H1 (cell line): ENCODE measurements around the gene CHRM3. TPM values are rescaled to one million over a fixed set of nuclear protein-coding genes. Genes with fewer than 3 reads are reported as not detected.

ENCODE experiments used
- CTCF ChIA-PET: fragments of 300-600 bp; sonication (Branson Sonifier 250); formaldehyde crosslinking; loops from one replicate; lab custom pipeline; 2021; ENCODE audit not compliant: partially characterized antibody; lab: Charles Lee
- POLR2A ChIA-PET: fragments of 300-600 bp; sonication (Branson Sonifier 250); formaldehyde crosslinking; loops from one replicate; lab custom pipeline; 2021; ENCODE audit warnings: inconsistent platforms; ENCODE audit not compliant: partially characterized antibody; lab: Charles Lee
- DNase-seq, 2 experiments: peaks; one replicate each; pipeline versions ENCODE4 v3.0.0 to v3.0.0-alpha.2; 2010 to 2022; ENCODE audit warnings: low spot score in 2 of 2, low read depth in 1 of 2, mixed read lengths in 1 of 2
- FAIRE-seq: peaks from 2 replicates; lab custom pipeline; 2011; peaks lifted over from hg19 to GRCh38; lab: Jason Lieb, UNC
- H2AFZ ChIP-seq: 2 replicates; pipeline ENCODE4 v1.8.1; 2012; ENCODE audit warnings: low read length, inconsistent platforms
- H2AK5ac ChIP-seq: 2 replicates; pipeline ENCODE4 v1.6.1; 2013; ENCODE audit warnings: low read depth, low read length
- H2BK120ac ChIP-seq: replicated peaks from 2 replicates; pipeline ENCODE3; 2013; ENCODE audit warnings: low read depth, low read length, inconsistent platforms
- H2BK12ac ChIP-seq: 2 replicates; pipeline ENCODE4 v1.6.1; 2013; ENCODE audit warnings: low read depth, low read length
- H2BK15ac ChIP-seq: 2 replicates; pipeline ENCODE4 v1.6.1; 2013; ENCODE audit warnings: low read length
- H2BK20ac ChIP-seq: 2 replicates; pipeline ENCODE4 v1.6.1; 2013; ENCODE audit warnings: low read length
- H2BK5ac ChIP-seq: 2 replicates; pipeline ENCODE4 v1.6.1; 2013; ENCODE audit warnings: low read depth, low read length
- H3K14ac ChIP-seq: 2 replicates; pipeline ENCODE4 v1.6.1; 2013; ENCODE audit warnings: inconsistent platforms; ENCODE audit not compliant: insufficient read length
- H3K18ac ChIP-seq: 2 replicates; pipeline ENCODE4 v1.6.1; 2013; ENCODE audit warnings: low read length; ENCODE audit errors: extremely low read depth
- H3K23ac ChIP-seq: 2 replicates; pipeline ENCODE4 v1.6.1; 2013; ENCODE audit warnings: inconsistent platforms; ENCODE audit not compliant: insufficient read length
- H3K23me2 ChIP-seq: 2 replicates; pipeline ENCODE4 v1.6.1; 2013; ENCODE audit warnings: low read depth, low read length
- H3K27ac ChIP-seq: 2 replicates; pipeline ENCODE4 v1.6.1; 2011; ENCODE audit warnings: low read depth, low read length, inconsistent platforms
- H3K27me3 ChIP-seq, 4 experiments: replicated peaks in 1 of 4; 1 replicate in 1 of 4; 2 replicates in 3 of 4; pipeline versions ENCODE4 v1.6.1 to v1.8.1; 2011 to 2013; ENCODE audit warnings: low read length in 3 of 4, mild to moderate bottlenecking in 3 of 4, inconsistent platforms in 2 of 4, mixed read lengths in 2 of 4, moderate library complexity in 1 of 4; ENCODE audit not compliant: control insufficient read depth in 3 of 4, insufficient read depth in 3 of 4; ENCODE audit errors: extremely low read depth in 1 of 4
- H3K36me3 ChIP-seq, 4 experiments: 2 replicates each; pipeline versions ENCODE4 v1.6.1 to v1.8.1; 2011 to 2013; ENCODE audit warnings: mild to moderate bottlenecking in 4 of 4, low read length in 3 of 4, moderate library complexity in 2 of 4, control low read depth in 1 of 4, inconsistent platforms in 1 of 4; ENCODE audit not compliant: insufficient read depth in 4 of 4, control insufficient read depth in 2 of 4
- H3K4ac ChIP-seq: replicated peaks from 2 replicates; pipeline ENCODE3; 2013; ENCODE audit warnings: low read length, low read depth, mixed read lengths, inconsistent platforms; ENCODE audit not compliant: insufficient read length
- H3K4me1 ChIP-seq, 4 experiments: replicated peaks in 1 of 4; 1 replicate in 1 of 4; 2 replicates in 3 of 4; pipeline versions ENCODE4 v1.6.1 to v1.8.1; 2011 to 2013; ENCODE audit warnings: low read length in 3 of 4, inconsistent platforms in 2 of 4, mixed read lengths in 1 of 4; ENCODE audit not compliant: insufficient read depth in 4 of 4, control insufficient read depth in 3 of 4
- H3K4me2 ChIP-seq, 2 experiments: 2 replicates each; pipeline versions ENCODE4 v1.6.1 to v1.8.1; 2011 to 2013; ENCODE audit warnings: low read depth in 2 of 2, low read length in 2 of 2, control low read depth in 1 of 2, inconsistent platforms in 1 of 2, mild to moderate bottlenecking in 1 of 2; ENCODE audit not compliant: insufficient read depth in 1 of 2
- H3K4me3 ChIP-seq, 4 experiments: fragments of 200-600, 300-600 bp in 1 of 4; sonication (generic), shearing (Covaris generic), sonication (Bioruptor Twin) in 1 of 4; 2 replicates each; pipeline versions ENCODE4 v1.5.1 to v1.8.1; 2011 to 2016; ENCODE audit warnings: low read length in 4 of 4, low read depth in 3 of 4, control low read depth in 2 of 4, inconsistent platforms in 2 of 4, mild to moderate bottlenecking in 2 of 4, mixed read lengths in 1 of 4, moderate library complexity in 1 of 4; ENCODE audit not compliant: insufficient read depth in 2 of 4; ENCODE audit errors: extremely low read depth in 1 of 4
- H3K56ac ChIP-seq: replicated peaks from 2 replicates; pipeline ENCODE3; 2013; ENCODE audit warnings: low read depth, mild to moderate bottlenecking, mixed read lengths, low read length, inconsistent platforms; ENCODE audit not compliant: insufficient read length
- H3K79me1 ChIP-seq: 2 replicates; pipeline ENCODE4 v1.6.1; 2013; ENCODE audit warnings: low read depth, low read length, control low read depth
- H3K79me2 ChIP-seq, 2 experiments: 2 replicates each; pipeline versions ENCODE4 v1.6.1 to v1.8.1; 2012 to 2013; ENCODE audit warnings: low read length in 2 of 2, mild to moderate bottlenecking in 2 of 2, inconsistent platforms in 1 of 2; ENCODE audit not compliant: insufficient read depth in 2 of 2, control insufficient read depth in 1 of 2
- H3K9ac ChIP-seq, 4 experiments: replicated peaks in 1 of 4; 1 replicate in 1 of 4; 2 replicates in 3 of 4; pipeline versions ENCODE4 v1.6.1 to v1.8.1; 2011 to 2013; ENCODE audit warnings: low read depth in 3 of 4, low read length in 3 of 4, control low read depth in 2 of 4, mild to moderate bottlenecking in 2 of 4, moderate library complexity in 2 of 4, inconsistent platforms in 1 of 4; ENCODE audit errors: extremely low read depth in 1 of 4
- H3K9me3 ChIP-seq, 2 experiments: 2 replicates each; pipeline versions ENCODE4 v1.6.1 to v1.8.1; 2012 to 2013; ENCODE audit warnings: mild to moderate bottlenecking in 2 of 2, moderate library complexity in 2 of 2, control low read depth in 1 of 2, inconsistent platforms in 1 of 2, low read depth in 1 of 2, low read length in 1 of 2, mixed read lengths in 1 of 2; ENCODE audit not compliant: insufficient read depth in 2 of 2
- H4K20me1 ChIP-seq, 2 experiments: replicated peaks in 1 of 2; 2 replicates each; pipeline versions ENCODE3 to v1.8.1; 2011 to 2013; ENCODE audit warnings: inconsistent platforms in 2 of 2, low read length in 2 of 2, mild to moderate bottlenecking in 1 of 2; ENCODE audit not compliant: insufficient read depth in 2 of 2, control insufficient read depth in 1 of 2
- H4K5ac ChIP-seq: 2 replicates; pipeline ENCODE4 v1.6.1; 2013; ENCODE audit warnings: low read length, low read depth, mixed read lengths, inconsistent platforms; ENCODE audit not compliant: insufficient read length
- H4K8ac ChIP-seq: 2 replicates; pipeline ENCODE4 v1.8.0; 2013; ENCODE audit warnings: mild to moderate bottlenecking, moderate library complexity, low read length, inconsistent platforms; ENCODE audit not compliant: insufficient read depth; ENCODE audit errors: extremely low read depth
- H4K91ac ChIP-seq: replicated peaks from 2 replicates; pipeline ENCODE3; 2013; ENCODE audit warnings: low read length, mixed read lengths, inconsistent platforms; ENCODE audit not compliant: insufficient read length
- ASH2L ChIP-seq: fragments of 200-600, 300-600 bp; sonication (generic); IDR thresholded peaks from one replicate; pipeline ENCODE4 v1.7.1; 2017; ENCODE audit warnings: low read length
- CBX5 ChIP-seq: fragments of 300-800, 300-1000 bp; sonication (generic); IDR thresholded peaks from 2 replicates; pipeline ENCODE4 v1.7.1; 2016; ENCODE audit warnings: antibody characterized with exemption, low read length, low read depth
- CBX8 ChIP-seq: fragments of 300-800, 300-1000 bp; sonication (generic); IDR thresholded peaks from 2 replicates; pipeline ENCODE4 v1.7.1; 2016; ENCODE audit warnings: low read depth, low read length, borderline replicate concordance
- EZH2 ChIP-seq: fragments of 200-600 bp; sonication (generic); IDR thresholded peaks from 2 replicates; pipeline ENCODE4 v1.7.1; 2012; ENCODE audit warnings: low read depth, mild to moderate bottlenecking, moderate library complexity, low read length, inconsistent platforms; ENCODE audit not compliant: severe bottlenecking
- FOSL1 ChIP-seq: IDR thresholded peaks from 2 replicates; pipeline ENCODE4 v1.6.1; 2011; ENCODE audit warnings: mild to moderate bottlenecking, low read depth, low read length, moderate library complexity; ENCODE audit not compliant: insufficient read depth
- KDM1A ChIP-seq: fragments of 200-600, 300-600 bp; sonication (generic); IDR thresholded peaks from 2 replicates; pipeline ENCODE4 v1.7.1; 2016; ENCODE audit warnings: mild to moderate bottlenecking, low read length, borderline replicate concordance
- MAFK ChIP-seq: IDR thresholded peaks from 2 replicates; pipeline ENCODE4 v1.6.1; 2012; ENCODE audit warnings: low read depth, mild to moderate bottlenecking, improper control_type of control experiment, low read length
- NANOG ChIP-seq: IDR thresholded peaks from 2 replicates; pipeline ENCODE4 v1.6.1; 2011; ENCODE audit warnings: low read length, low read depth, mild to moderate bottlenecking, inconsistent platforms; ENCODE audit not compliant: insufficient read depth, poor library complexity, severe bottlenecking
- RFX5 ChIP-seq: IDR thresholded peaks from 2 replicates; pipeline ENCODE4 v1.6.1; 2011; ENCODE audit warnings: low read depth, low read length, improper control_type of control experiment, borderline replicate concordance
- SIRT6 ChIP-seq: IDR thresholded peaks from one replicate; pipeline ENCODE4 v1.7.1; 2012; ENCODE audit warnings: low read length, inconsistent platforms
- SP2 ChIP-seq: IDR thresholded peaks from 2 replicates; pipeline ENCODE4 v1.6.1; 2012; ENCODE audit warnings: mild to moderate bottlenecking, low read length, inconsistent platforms
- TEAD4 ChIP-seq: IDR thresholded peaks from 2 replicates; pipeline ENCODE4 v1.6.1; 2012; ENCODE audit warnings: low read depth, low read length, inconsistent platforms, mixed read lengths
- WGBS, 2 experiments: shearing (Covaris generic) in 1 of 2; methylation state at CpG; one replicate each; pipeline versions ENCODE4 v1.1.6 to v1.1.7; 2013 to 2015; ENCODE audit warnings: low lambda C conversion rate in 2 of 2, mixed read lengths in 2 of 2, inconsistent platforms in 1 of 2, low coverage in 1 of 2, missing lambda C conversion rate in 1 of 2; ENCODE audit not compliant: insufficient replicate concordance in 2 of 2, insufficient coverage in 1 of 2, insufficient read length in 1 of 2; ENCODE audit errors: extremely low coverage in 1 of 2, missing lambda C conversion rate in 1 of 2; 5-methylcytosine and 5-hydroxymethylcytosine counted together
- polyA plus RNA-seq, 7 experiments: library from polyadenylated mRNA; depleted of rRNA in 3 of 7; stranded (reverse) in 5 of 7; unstranded in 2 of 7; fragments of >200 nt in 5 of 7; fragments of 200-250 nt in 2 of 7; gene quantifications; 1 replicate in 5 of 7; 2 replicates in 1 of 7; 4 replicates in 1 of 7; pipeline versions ENCODE4 v1.2.1 to v1.2.3, GENCODE V29; 2011 to 2013; ENCODE audit warnings: missing spikeins in 2 of 7, mixed read lengths in 2 of 7
- total RNA-seq: library from RNA; stranded (reverse); fragmentation: NEBNext Ultra II Directional; extraction: Animal tissue kit (Norgen Biotek cat#: 25700); gene quantifications from 2 replicates; pipeline ENCODE4 v1.2.1, GENCODE V29; 2021

Gene CHRM3
- total and polyA plus RNA-seq, 2 of the 8 experiments (the other 6 are each of a cell fraction or from before 2014, with no cell fraction given): 3.3 to 5.0 TPM

DNA sequence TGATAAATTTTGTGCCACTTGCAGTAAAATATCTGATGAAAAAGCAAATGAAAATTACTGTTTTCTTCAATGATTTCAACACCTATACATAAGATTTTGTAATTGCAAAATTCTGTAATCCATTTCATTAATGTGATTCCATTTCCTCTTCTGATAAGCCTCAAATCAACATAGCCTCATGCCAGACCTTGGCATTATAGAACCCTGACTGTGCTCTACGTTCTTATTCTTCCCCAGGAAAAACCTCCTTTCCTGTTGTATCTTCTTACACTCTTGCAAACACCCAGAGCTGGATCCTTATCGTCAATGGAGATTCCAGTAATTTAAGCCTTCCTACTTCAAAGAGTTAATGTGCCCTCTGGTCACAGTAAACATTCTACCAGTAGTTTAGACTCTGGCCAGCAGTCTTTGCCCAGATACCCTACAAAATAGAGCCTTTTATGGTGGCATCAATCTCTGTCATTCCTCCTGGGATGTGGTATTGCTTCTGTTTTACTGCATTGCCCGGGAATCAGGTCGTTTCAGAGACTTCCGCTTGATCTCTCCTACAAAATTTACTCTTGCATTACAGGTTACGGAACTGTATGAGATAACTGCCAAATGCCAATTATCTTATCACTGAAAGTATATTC lies 48.5 kb upstream of the CHRM3 start:
- Histone ChIP-seq H3K79me2 (no peaks in the 10 kb centered on the region), H3K56ac (no peak overlapping the region), H3K4me3 (no peak overlapping the region), H2BK20ac (no peak overlapping the region), H3K79me1 (no peaks in the 10 kb centered on the region), H3K4me2 (no peak overlapping the region), H3K14ac (no peak overlapping the region), H3K9ac (no peak overlapping the region), H3K27ac (no peak overlapping the region), H3K23ac (no peak overlapping the region), H2AFZ (no peak overlapping the region), H4K20me1 (no peaks in the 10 kb centered on the region), H2BK15ac (no peak overlapping the region), H4K5ac (no peak overlapping the region), H4K91ac (no peak overlapping the region), H3K9me3 (no peaks in the 10 kb centered on the region), H3K4me1 (no peaks in the 10 kb centered on the region), H3K23me2 (no peaks in the 10 kb centered on the region), H3K36me3 (no peaks in the 10 kb centered on the region), H2BK5ac (no peak overlapping the region), H4K8ac (no peak overlapping the region), H3K27me3 (no peaks in the 10 kb centered on the region), H2BK12ac (no peak overlapping the region), H3K18ac (no peak overlapping the region), H2AK5ac (no peak overlapping the region), H2BK120ac (no peak overlapping the region), H3K4ac (no peak overlapping the region)
- no peak for FAIRE-seq
- WGBS, 2 experiments: 96% methylated on average over 6 of the region's 6 CpGs; no CpG with 5 or more reads in 1 of the 2 experiments
- CTCF ChIA-PET: no interaction called here
- POLR2A ChIA-PET: no interaction called here
- no peak for DNase-seq
- TF ChIP-seq SP2: no peak
- TF ChIP-seq NANOG: no peak
- no peak for TF ChIP-seq CBX5
- no peak for TF ChIP-seq CBX8
- TF ChIP-seq TEAD4: no peak
- no peak for TF ChIP-seq SIRT6
- TF ChIP-seq EZH2: no peak
- no peak for TF ChIP-seq ASH2L
- TF ChIP-seq MAFK: no peak
- TF ChIP-seq FOSL1: no peak
- TF ChIP-seq KDM1A: no peak
- no peak for TF ChIP-seq RFX5
